ENCODE measurements around the gene ASCC2. TPM values are rescaled to one million over a fixed set of nuclear protein-coding genes. Genes with fewer than 3 reads are reported as not detected.
"Not testable (repeated sequence)": the region's sequence is repeated elsewhere in the genome, so short reads cannot be mapped to it uniquely, and the experiment has no call there.

The ASCC2 gene
- total and polyA plus RNA-seq, 2 experiments from 2014 or later = 30.5 to 31.3 TPM

GRCh38 chr22:29867260-29867659, 29.2 kb upstream of the ASCC2 start (continued):
- TF ChIP-seq ZNF331 (CRISPR knock-in tag; IDR thresholded peaks at IDR 0.05; ENCODE audit: low read depth) = no peak
- no peak for TF ChIP-seq REST (IDR thresholded peaks at IDR 0.05; ENCODE audit: unreplicated experiment)
- no peak for TF ChIP-seq ETS1 (IDR thresholded peaks at IDR 0.05)
- no peak for TF ChIP-seq NANOG (IDR thresholded peaks at IDR 0.05; ENCODE audit: borderline replicate concordance)

- not testable (repeated sequence) for H3K27me3 ChIP-seq (ENCODE audit: insufficient read depth); DNase-seq (ENCODE audit: low spot score); H4K20me1 ChIP-seq (replicated peaks; ENCODE audit: insufficient read depth); H3K27ac Mint-ChIP-seq; H3F3A ChIP-seq (replicated peaks; ENCODE audit: low read depth); H3K4me1 ChIP-seq (ENCODE audit: insufficient read depth); H3K4me1 Mint-ChIP-seq; H3K27me3 Mint-ChIP-seq (ENCODE audit: insufficient read depth, low read depth, poor library complexity); H2AFZ ChIP-seq; H3K4me3 ChIP-seq; H3K9me2 ChIP-seq (ENCODE audit: insufficient read depth); H3K9me3 Mint-ChIP-seq; H3K36me3 Mint-ChIP-seq (ENCODE audit: low read depth); ATAC-seq; H3K36me3 ChIP-seq (ENCODE audit: insufficient read depth); H3K27ac ChIP-seq (ENCODE audit: low read depth); H3K4me3 Mint-ChIP-seq; H3K79me2 ChIP-seq (replicated peaks; ENCODE audit: insufficient read depth); H3K4me2 ChIP-seq
These were observed 27.5 kb upstream of the ASCC2 start for GRCh38 chr22:29865572-29865971.

GRCh38 chr22:29861672-29862297, 23.7 kb upstream of the ASCC2 start:
- no peak overlapping the region for H3K4me3 Mint-ChIP-seq
- TF ChIP-seq ZNF114 (CRISPR knock-in tag; IDR thresholded peaks at IDR 0.05) (no peak), CREB1 (CRISPR knock-in tag; IDR thresholded peaks at IDR 0.05; ENCODE audit: low read depth) (no peak), JUNB (IDR thresholded peaks at IDR 0.05; ENCODE audit: unreplicated experiment) (no peak), POLR2AphosphoS5 (IDR thresholded peaks at IDR 0.05; ENCODE audit: low read depth) (no peak), NANOG (IDR thresholded peaks at IDR 0.05; ENCODE audit: borderline replicate concordance) (no peak), EZH2 (IDR thresholded peaks at IDR 0.05; ENCODE audit: low read depth, unreplicated experiment) (no peak), REST (IDR thresholded peaks at IDR 0.05; ENCODE audit: unreplicated experiment) (no peak), ETS1 (IDR thresholded peaks at IDR 0.05) (no peak)
- Histone ChIP-seq H3K27ac (ENCODE audit: low read depth) (no peak overlapping the region), H3K4me3 (no peak overlapping the region), H3K27me3 (ENCODE audit: insufficient read depth) (no peaks in the 10 kb centered on the region), H3K4me1 (ENCODE audit: insufficient read depth) (no peaks in the 10 kb centered on the region), H3F3A (replicated peaks; ENCODE audit: low read depth) (no peaks in the 10 kb centered on the region), H3K36me3 (ENCODE audit: insufficient read depth) (no peaks in the 10 kb centered on the region), H3K9me2 (ENCODE audit: insufficient read depth) (no peaks in the 10 kb centered on the region), H2AFZ (0 out of 2 replicates have a peak overlapping the region, but pooled peaks have one; percentile 9), H4K20me1 (replicated peaks; ENCODE audit: insufficient read depth) (no peaks in the 10 kb centered on the region), H3K79me2 (replicated peaks; ENCODE audit: insufficient read depth) (no peaks in the 10 kb centered on the region), H3K4me2 (no peak overlapping the region)
- ATAC-seq (no peak), DNase-seq (ENCODE audit: low spot score) (no peak)
- H3K36me3 Mint-ChIP-seq (ENCODE audit: low read depth) = no peaks in the 10 kb centered on the region
- no peaks in the 10 kb centered on the region for H3K4me1 Mint-ChIP-seq
- H3K9me3 Mint-ChIP-seq = no peaks in the 10 kb centered on the region; the same call in 2 of the 3 replicates
- H3K27me3 Mint-ChIP-seq (ENCODE audit: insufficient read depth, low read depth, poor library complexity) = peaks cover 2% of the 10 kb centered on the region
- H3K27ac Mint-ChIP-seq = no peak overlapping the region
